ENCODE results near the gene GALNT2.

Gene GALNT2

DNA sequence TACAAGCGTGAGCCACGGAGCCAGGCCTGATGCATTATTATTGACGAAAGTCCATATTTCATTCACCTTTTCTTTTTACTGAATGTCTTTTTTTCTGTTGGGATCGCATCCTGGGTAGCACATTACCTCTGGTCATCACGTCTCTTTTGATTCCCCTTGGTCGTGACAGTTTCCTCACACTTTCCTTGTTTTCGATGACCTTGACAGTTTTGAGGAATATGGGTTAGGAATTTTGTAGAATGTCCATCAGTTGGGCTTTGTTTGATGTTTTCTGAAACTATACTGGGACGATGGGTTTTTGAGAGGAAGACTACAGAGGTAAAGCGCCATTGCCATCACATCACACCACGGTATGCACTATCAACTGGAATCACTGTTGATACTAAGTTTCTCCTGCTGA is 26.6 kb upstream of the GALNT2 start:
- TF ChIP-seq, protein P1, sequence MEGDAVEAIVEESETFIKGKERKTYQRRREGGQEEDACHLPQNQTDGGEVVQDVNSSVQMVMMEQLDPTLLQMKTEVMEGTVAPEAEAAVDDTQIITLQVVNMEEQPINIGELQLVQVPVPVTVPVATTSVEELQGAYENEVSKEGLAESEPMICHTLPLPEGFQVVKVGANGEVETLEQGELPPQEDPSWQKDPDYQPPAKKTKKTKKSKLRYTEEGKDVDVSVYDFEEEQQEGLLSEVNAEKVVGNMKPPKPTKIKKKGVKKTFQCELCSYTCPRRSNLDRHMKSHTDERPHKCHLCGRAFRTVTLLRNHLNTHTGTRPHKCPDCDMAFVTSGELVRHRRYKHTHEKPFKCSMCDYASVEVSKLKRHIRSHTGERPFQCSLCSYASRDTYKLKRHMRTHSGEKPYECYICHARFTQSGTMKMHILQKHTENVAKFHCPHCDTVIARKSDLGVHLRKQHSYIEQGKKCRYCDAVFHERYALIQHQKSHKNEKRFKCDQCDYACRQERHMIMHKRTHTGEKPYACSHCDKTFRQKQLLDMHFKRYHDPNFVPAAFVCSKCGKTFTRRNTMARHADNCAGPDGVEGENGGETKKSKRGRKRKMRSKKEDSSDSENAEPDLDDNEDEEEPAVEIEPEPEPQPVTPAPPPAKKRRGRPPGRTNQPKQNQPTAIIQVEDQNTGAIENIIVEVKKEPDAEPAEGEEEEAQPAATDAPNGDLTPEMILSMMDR (IDR thresholded peaks at IDR 0.05; ENCODE audit: control insufficient read depth, insufficient read depth, low read depth, low read length, missing control alignments) = no peak
- no peak for DNase-seq (ENCODE audit: low read depth)
- no peak overlapping the region for H3K4me3 ChIP-seq (ENCODE audit: control insufficient read depth, low read depth, low read length)

DNA sequence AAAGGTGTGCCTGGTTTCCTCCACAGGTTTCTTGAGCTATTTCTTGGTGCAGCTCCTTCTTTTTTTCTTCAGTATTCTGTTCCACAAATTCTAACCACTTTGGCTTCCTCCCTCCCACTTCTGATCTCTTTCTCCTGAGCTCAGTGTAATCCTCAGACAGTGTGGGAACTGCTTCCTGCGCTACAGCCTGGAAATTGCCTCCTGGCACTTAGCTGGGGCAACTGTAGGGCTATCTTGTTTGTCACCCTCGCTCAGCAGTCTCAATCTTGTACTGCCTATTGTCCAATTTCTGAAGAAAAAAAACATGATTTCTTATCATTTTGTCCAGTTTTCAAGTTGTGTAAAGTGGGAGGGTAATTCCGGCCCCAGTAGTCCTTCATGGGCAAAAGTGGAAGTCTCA is 24.0 kb upstream of the GALNT2 start:
- TF ChIP-seq, protein P1 (IDR thresholded peaks at IDR 0.05; ENCODE audit: control insufficient read depth, insufficient read depth, low read depth, low read length, missing control alignments) = no peak
- no peak overlapping the region for H3K4me3 ChIP-seq (ENCODE audit: control insufficient read depth, low read depth, low read length)
- DNase-seq (ENCODE audit: low read depth) = no peak

DNA sequence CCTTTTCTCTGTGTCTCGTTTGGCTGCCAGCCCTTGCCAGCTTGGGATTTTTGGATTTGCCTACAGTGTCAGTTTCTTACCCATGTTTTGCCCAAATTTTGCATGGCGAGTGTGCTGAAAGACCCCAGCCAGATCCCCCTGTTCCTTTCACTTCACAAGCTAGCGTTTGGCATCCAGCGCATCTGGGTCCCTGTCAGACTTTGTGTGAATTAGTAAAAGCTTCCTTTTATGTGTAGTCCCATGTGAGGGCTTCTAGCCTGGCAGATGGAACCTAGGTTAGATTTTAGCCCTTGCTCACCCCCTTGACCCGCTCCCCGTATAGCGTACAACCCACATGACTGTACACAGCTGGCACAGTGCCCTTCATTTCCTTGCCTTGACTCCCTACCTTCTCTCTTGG is 22.3 kb upstream of the GALNT2 start:
- H3K4me3 ChIP-seq (ENCODE audit: control insufficient read depth, low read depth, low read length) = no peak overlapping the region
- TF ChIP-seq, protein P1 (IDR thresholded peaks at IDR 0.05; ENCODE audit: control insufficient read depth, insufficient read depth, low read depth, low read length, missing control alignments) = no peak
- DNase-seq (ENCODE audit: low read depth) = no peak

DNA sequence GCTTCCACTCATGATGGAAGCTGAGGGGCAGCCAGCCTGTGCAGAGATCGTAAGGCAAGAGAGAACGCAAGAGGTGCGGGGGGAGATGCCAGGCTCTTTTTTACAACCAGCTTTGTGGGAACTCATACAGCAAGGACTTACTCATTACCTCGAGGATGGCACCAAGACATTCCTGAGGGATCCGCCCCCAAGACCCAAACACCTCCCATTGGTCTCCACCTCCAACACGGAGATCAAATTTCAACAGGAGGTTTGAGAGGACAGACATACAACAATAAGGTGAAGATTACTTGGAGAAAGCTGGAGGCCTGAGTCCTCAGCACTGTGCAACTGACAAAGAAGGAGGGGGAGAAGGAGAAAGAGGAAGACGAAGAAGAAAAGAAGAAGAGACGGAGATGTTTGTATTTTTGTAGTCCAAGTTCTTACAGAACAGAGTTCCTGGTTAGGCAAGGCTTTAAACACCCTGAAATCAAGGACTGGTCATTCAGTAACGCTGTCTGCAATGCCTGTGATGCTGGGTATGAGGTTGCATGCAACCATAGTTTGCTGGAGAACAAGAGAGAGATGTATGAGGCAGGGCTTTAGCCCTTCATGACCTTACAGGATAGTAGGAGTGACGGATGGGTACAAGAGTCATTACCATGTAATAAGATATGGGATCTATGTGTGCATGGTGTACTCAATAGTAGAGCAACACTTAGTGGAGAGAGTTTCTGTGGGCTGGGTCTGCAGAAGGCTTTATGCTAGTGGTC is 19.7 kb upstream of the GALNT2 start:
- DNase-seq (ENCODE audit: low read depth) = no peak
- TF ChIP-seq, protein P1 (IDR thresholded peaks at IDR 0.05; ENCODE audit: control insufficient read depth, insufficient read depth, low read depth, low read length, missing control alignments) = no peak
- H3K4me3 ChIP-seq (ENCODE audit: control insufficient read depth, low read depth, low read length) = no peak overlapping the region

DNA sequence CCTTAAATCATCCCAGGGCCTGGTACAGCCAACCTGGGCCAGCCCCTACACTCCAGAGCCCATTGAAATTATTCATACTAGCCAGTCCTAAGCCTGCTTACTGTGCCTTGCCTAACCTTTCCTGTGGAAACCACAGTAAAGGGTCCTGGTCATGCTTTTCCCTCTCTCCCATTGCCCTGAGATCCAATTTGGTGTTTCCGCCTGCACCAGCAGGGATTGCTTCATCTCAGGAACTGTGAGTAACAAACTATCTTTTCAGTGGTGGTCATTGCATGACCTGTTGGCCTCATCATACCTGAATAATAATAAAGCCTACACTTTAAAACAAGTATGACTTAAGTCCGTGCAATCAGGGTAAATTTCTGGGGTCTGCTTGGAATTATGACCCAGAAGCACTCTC is 18.7 kb upstream of the GALNT2 start:
- no peak overlapping the region for H3K4me3 ChIP-seq (ENCODE audit: control insufficient read depth, low read depth, low read length)
- no peak for DNase-seq (ENCODE audit: low read depth)
- TF ChIP-seq, protein P1 (IDR thresholded peaks at IDR 0.05; ENCODE audit: control insufficient read depth, insufficient read depth, low read depth, low read length, missing control alignments) = no peak

DNA sequence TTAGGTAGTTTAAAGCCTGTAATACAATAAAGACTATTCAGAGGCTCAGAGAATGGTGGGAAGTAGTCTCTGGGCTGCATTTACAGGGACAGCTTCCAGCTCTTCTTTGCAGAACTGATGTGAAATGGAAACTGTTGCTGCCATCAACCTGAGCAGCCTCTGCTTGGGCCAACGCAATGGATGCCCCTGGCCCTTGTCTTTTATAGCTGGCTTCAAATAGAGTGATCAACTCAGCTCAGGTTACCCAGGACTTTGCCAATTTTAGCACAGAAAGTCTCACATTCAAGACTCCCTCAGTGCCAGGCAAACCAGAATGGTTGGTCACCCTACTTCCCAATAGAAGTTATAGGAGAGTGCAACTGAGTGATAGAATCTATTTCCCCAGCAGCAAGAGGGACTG is 18.1 kb upstream of the GALNT2 start:
- DNase-seq (ENCODE audit: low read depth) = no peak
- TF ChIP-seq, protein P1 (IDR thresholded peaks at IDR 0.05; ENCODE audit: control insufficient read depth, insufficient read depth, low read depth, low read length, missing control alignments) = no peak
- H3K4me3 ChIP-seq (ENCODE audit: control insufficient read depth, low read depth, low read length) = no peak overlapping the region
